Stomach (tissue), 9 donors: ENCODE data around the gene CHST11. TPM values are rescaled to one million over a fixed set of nuclear protein-coding genes. Genes with fewer than 3 reads are reported as not detected.
A peak's percentile ranks its signal among the peaks of the same experiment; 100 is the strongest.

ENCODE experiments used
- DNase-seq, 2 donors: peaks; one replicate each; pipeline versions ENCODE4 v3.0.0 to v3.0.0-alpha.2; 2013 to 2019
- H3K27ac ChIP-seq, 5 donors: fragments of 200-600 bp in 4 of 5; sonication (generic) in 4 of 5; one replicate each; pipeline ENCODE4 v1.5.1; 2013 to 2019; ENCODE audit warnings: mild to moderate bottlenecking in 1 of 5, moderate library complexity in 1 of 5
- H3K27me3 ChIP-seq, 3 donors: fragments of 200-600 bp; sonication (generic); one replicate each; pipeline ENCODE4 v1.5.1; 2017 to 2019; ENCODE audit warnings: mixed run types in 1 of 3
- H3K36me3 ChIP-seq, 4 donors: fragments of 200-600 bp; sonication (generic); 1 replicate in 3 of 4; 2 replicates in 1 of 4; pipeline ENCODE4 v1.5.1; 2016 to 2019
- H3K4me1 ChIP-seq, 4 donors: fragments of 200-600 bp; sonication (generic); one replicate each; pipeline ENCODE4 v1.5.1; 2016 to 2019
- H3K4me3 ChIP-seq, 4 donors: fragments of 200-600 bp; sonication (generic) in 3 of 4; one replicate each; pipeline ENCODE4 v1.5.1; 2016 to 2019; ENCODE audit warnings: mild to moderate bottlenecking in 1 of 4
- H3K9me3 ChIP-seq, 4 donors: fragments of 200-600 bp; sonication (generic); one replicate each; pipeline ENCODE4 v1.5.1; 2016 to 2019
- CTCF ChIP-seq, 7 experiments: fragments of 450-650 bp in 4 of 7; fragments of 200-600 bp in 3 of 7; sonication (generic) in 3 of 7; IDR thresholded peaks; one replicate each; pipeline ENCODE4 v1.5.1; 2016 to 2019; ENCODE audit warnings: antibody characterized with exemption in 7 of 7, control low read depth in 2 of 7, mild to moderate bottlenecking in 1 of 7
- EP300 ChIP-seq: sonication (generic); formaldehyde crosslinking; IDR thresholded peaks from one replicate; pipeline ENCODE4 v1.6.1; 2017; ENCODE audit warnings: antibody characterized with exemption
- POLR2A ChIP-seq, 4 donors: fragments of 450-650 bp; IDR thresholded peaks; one replicate each; pipeline ENCODE4 v1.6.1; 2016; ENCODE audit warnings: antibody characterized with exemption in 4 of 4, control low read depth in 2 of 4, mild to moderate bottlenecking in 1 of 4, moderate library complexity in 1 of 4
- POLR2AphosphoS5 ChIP-seq, 3 donors: sonication (generic); formaldehyde crosslinking; IDR thresholded peaks; one replicate each; pipeline ENCODE4 v1.6.1; 2016; ENCODE audit warnings: antibody characterized with exemption in 3 of 3
- WGBS, 5 donors: extraction: QIAGEN DNeasy Blood & Tissue Kit in 3 of 5; methylation state at CpG; one replicate each; pipeline versions ENCODE4 v1.1.5 to v1.1.7; 2013 to 2018; 5-methylcytosine and 5-hydroxymethylcytosine counted together
- intact Hi-C: fragments of 100-400 bp; cut with DNase I; formaldehyde crosslinking; loops from one replicate; pipeline ENCODE4 v1.15.1; 2023; ENCODE audit warnings: low total_unique reads
- polyA plus RNA-seq, 3 donors: library from polyadenylated mRNA; stranded (reverse); fragments of 200-250 nt; gene quantifications; one replicate each; pipeline ENCODE4 v1.2.3, GENCODE V29; 2013
- total RNA-seq, 5 donors: library from RNA; depleted of rRNA; stranded (reverse); fragments of >200 nt; gene quantifications; one replicate each; pipeline versions ENCODE4 v1.1.0 to v1.2.3, GENCODE V29; 2014 to 2016
- donor health status: healthy with polysubstance abuse.
- donor health status: Bipolar disorder and iron deficiency.
- donor health status: healthy.

The CHST11 gene
- total and polyA plus RNA-seq, 8 donors = 2.3 to 192 (median 18.6) TPM

GRCh38 chr12:104420868-104421267 lies 35.9 kb upstream of the CHST11 start:
- H3K27ac ChIP-seq = no peak overlapping the region
- DNase-seq = no peak
- H3K4me1 ChIP-seq = peaks cover 4 to 16% (median 11%) of the 10 kb centered on the region in 4 donors
- no peaks in the 10 kb centered on the region for H3K9me3 ChIP-seq
- no peak overlapping the region for H3K4me3 ChIP-seq
- intact Hi-C loops = no loop called here
- WGBS, 5 donors = 54 to 70% (median 59%) methylated on average over 2 of the region's 2 CpGs
- no peaks in the 10 kb centered on the region for H3K36me3 ChIP-seq
- no peaks in the 10 kb centered on the region for H3K27me3 ChIP-seq
- no peak for TF ChIP-seq EP300
- TF ChIP-seq CTCF (IDR thresholded peaks at IDR 0.05) = no peak
- TF ChIP-seq POLR2A (IDR thresholded peaks at IDR 0.05) = no peak
- no peak for TF ChIP-seq POLR2AphosphoS5 (IDR thresholded peaks at IDR 0.05)

GRCh38 chr12:104421343-104421742 lies 35.4 kb upstream of the CHST11 start:
- Histone ChIP-seq H3K27me3 (no peaks in the 10 kb centered on the region), H3K4me3 (no peak overlapping the region), H3K36me3 (no peaks in the 10 kb centered on the region), H3K27ac (no peak overlapping the region), H3K4me1 (peaks cover 4 to 16% (median 11%) of the 10 kb centered on the region in 4 donors), H3K9me3 (no peaks in the 10 kb centered on the region)
- no peak for TF ChIP-seq POLR2A (IDR thresholded peaks at IDR 0.05)
- TF ChIP-seq POLR2AphosphoS5 (IDR thresholded peaks at IDR 0.05) = no peak
- no peak for TF ChIP-seq EP300
- TF ChIP-seq CTCF (IDR thresholded peaks at IDR 0.05) = no peak
- DNase-seq = no peak
- intact Hi-C loops = no loop called here
- WGBS, 5 donors = 58 to 82% (median 62%) methylated on average over 2 of the region's 2 CpGs

DNA sequence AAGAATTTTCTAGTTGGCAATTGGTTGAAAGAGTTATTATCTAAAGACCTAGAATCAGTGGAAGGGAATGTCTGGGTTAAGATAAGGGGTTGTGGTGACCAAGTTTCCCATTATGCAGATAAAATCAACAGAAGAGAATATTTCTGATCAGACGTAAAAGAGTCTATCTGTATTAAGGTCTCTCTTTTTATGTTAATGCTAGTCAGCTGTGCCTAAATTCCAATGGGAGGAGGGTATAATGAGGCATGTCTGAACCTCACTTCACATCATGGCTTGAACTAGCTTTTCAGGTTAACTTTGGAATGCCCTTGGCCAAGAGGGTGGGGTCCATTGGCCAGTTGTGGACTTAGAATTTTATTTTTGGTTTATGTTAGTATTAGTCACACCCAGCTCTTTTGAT lies 34.3 kb upstream of the CHST11 start:
- Histone ChIP-seq H3K4me3 (no peak overlapping the region), H3K9me3 (no peaks in the 10 kb centered on the region), H3K27ac (peak overlapping the region in 1 of 5 donors; percentile 54), H3K36me3 (no peaks in the 10 kb centered on the region), H3K4me1 (peaks cover 6 to 16% (median 12%) of the 10 kb centered on the region in 4 donors), H3K27me3 (no peaks in the 10 kb centered on the region)
- intact Hi-C loops = no loop called here
- DNase-seq = no peak
- WGBS, 5 donors = 39 to 68% (median 52%) methylated on average over 1 of the region's 1 CpG
- TF ChIP-seq POLR2AphosphoS5 (IDR thresholded peaks at IDR 0.05) (no peak), EP300 (no peak), CTCF (IDR thresholded peaks at IDR 0.05) (no peak), POLR2A (IDR thresholded peaks at IDR 0.05) (no peak)

GRCh38 chr12:104423273-104423672 lies 33.5 kb upstream of the CHST11 start:
- peak overlapping the region in 3 of 5 donors; percentile 35 to 64 (median 54) for H3K27ac ChIP-seq
- 45 to 61% (median 53%) methylated on average over 3 of the region's 3 CpGs for WGBS, 5 donors
- DNase-seq = no peak
- H3K9me3 ChIP-seq = no peaks in the 10 kb centered on the region
- intact Hi-C loops = no loop called here
- no peaks in the 10 kb centered on the region for H3K36me3 ChIP-seq
- H3K4me1 ChIP-seq = peaks cover 6 to 16% (median 12%) of the 10 kb centered on the region in 4 donors
- no peaks in the 10 kb centered on the region for H3K27me3 ChIP-seq
- no peak overlapping the region for H3K4me3 ChIP-seq
- TF ChIP-seq POLR2AphosphoS5 (IDR thresholded peaks at IDR 0.05) (no peak), EP300 (no peak), CTCF (IDR thresholded peaks at IDR 0.05) (no peak), POLR2A (IDR thresholded peaks at IDR 0.05) (no peak)
